ENCODE results near the gene MAFG.
A peak's percentile ranks its signal among the peaks of the same experiment; 100 is the strongest.
"Not testable (repeated sequence)": the region's sequence is repeated elsewhere in the genome, so short reads cannot be mapped to it uniquely, and the experiment has no call there.

MAFG gene

DNA sequence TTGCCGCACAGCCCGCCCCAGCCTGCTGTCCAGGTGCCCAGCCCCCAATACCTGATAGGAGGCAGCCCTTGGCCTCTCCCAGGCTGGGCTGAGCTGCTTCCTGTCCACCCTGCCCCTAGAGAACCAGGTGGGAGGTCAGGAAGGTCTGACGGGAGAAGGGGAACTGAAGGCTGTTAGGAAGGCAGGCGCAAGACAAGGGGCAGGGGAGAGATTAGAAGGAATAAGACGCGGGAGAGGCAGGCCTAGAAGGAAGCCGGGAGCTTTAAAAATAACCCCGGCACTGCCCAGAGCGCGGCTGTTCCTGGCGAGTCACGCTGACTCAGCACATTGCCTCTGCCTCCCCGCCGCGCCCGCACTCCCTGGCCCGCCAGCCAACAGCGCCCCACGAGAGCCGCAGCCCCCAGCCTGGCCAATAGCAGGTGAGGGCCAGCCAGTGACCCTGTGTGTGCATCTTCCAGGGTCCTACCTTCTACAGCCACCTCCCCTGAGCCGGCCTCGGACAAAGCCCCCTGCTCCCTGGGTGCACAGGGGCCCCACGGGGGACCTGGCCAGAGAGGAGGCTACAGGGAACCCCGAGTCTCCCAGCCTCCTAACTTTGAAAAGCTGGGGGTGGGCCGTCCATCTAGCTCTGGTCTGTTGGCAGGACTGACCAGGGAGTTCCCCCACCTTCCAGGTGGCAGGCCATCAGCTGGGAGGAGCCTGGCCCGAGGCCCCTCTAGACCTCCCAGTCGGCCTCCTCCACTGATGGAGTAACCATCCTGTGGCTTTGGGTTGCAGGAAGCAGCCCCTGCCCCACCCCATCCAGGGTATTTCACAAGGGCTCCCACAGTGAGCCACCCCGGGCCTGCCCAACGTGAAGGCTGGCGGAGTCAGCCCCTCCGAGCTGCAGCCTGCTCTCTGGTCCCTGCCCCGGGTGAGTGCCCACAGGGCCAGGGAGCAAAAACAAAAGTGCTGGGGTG is 4.0 kb downstream of the MAFG start:
- peak; percentile 86 for DNase-seq (ENCODE audit: low read depth)

DNA sequence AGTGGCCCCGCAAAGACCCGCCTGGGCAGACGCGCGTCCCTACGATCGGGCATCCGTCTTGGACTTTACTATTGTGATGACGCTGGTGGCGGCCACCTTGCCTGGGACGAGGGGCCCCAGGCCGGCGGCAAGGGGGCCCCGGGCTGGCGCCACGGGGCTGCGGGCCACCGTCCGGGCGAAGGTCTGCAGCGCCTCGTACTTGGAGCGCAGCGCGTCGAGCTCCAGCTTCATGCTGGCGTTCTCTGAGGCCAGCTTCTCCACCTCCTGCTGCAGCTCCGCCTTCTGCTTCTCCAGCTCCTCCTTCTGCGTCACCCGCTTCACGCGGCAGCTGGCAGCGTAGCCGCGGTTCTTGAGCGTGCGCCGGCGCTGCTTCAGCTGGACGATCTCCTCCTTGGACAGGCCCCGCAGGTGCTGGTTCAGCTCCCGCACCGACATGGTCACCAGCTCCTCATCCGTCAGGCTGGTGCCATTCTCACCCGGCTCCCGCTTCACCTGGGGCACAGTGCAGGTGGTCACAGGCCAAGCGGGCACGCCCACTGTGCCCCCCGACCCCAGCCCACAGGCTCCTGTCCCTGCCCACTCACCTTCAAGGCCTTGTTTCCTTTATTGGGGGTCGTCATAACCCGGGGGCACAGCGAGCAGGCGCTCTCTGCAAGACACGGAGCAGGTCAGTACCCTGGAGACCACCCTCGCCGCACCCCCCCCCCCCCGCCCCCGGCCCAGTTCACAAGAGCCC is 4.8 kb downstream of the MAFG start:
- no peak for DNase-seq (ENCODE audit: low read depth)

- DNase-seq (ENCODE audit: low read depth): no peak
These were observed 5.5 kb downstream of the MAFG start for GRCh38 chr17:81921996-81922565.

- no peak for DNase-seq (ENCODE audit: low read depth)
These were observed 6.0 kb downstream of the MAFG start for GRCh38 chr17:81921537-81921862.

GRCh38 chr17:81920612-81921536 is 6.7 kb downstream of the MAFG start:
- no peak for DNase-seq (ENCODE audit: low read depth)

DNA sequence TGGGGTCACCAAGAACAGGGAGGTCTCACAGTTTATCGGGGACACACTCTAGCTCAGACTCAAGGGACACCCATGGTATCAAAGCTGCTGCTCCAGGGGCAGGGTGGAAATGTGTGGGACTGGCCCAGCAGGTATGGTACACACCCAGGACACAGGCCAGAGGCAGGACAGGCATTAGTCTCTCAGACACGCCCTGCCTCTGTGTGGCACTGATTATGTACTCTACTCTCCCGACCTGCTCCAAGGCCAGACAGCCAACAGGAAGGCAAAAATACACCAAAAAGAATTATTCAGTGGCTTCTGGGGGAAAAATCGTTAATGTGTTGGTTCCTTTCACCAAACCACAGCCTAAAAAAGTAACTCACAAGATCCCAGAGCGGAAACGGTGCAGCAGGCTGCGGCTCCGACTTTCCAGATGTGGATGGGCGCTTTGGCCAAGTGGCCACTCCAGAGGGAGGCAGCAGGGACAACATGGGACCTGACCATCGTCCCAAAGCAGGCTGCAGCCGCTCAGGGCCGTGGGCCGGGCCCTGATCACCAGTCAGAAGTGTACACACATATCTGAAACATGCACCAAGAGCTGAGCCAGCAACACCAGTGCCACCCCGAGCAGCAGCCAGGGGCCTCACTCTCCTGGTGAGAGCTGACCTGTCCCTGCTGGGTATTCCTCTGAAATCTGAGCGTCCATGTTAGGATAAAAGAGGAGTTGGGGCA is 8.5 kb downstream of the MAFG start:
- no peak for DNase-seq (ENCODE audit: low read depth)

GRCh38 chr17:81918333-81918669 is 9.2 kb downstream of the MAFG start:
- DNase-seq (ENCODE audit: low read depth): not testable (repeated sequence)

- DNase-seq (ENCODE audit: low read depth): peak; percentile 43
These were observed 9.8 kb downstream of the MAFG start, which contains the start of gene SIRT7 for GRCh38 chr17:81917565-81918332. Gene SIRT7, minus strand, starts transcription at chr17:81918176. Its CDS starts 45 bp downstream, at chr17:81918131.

DNA sequence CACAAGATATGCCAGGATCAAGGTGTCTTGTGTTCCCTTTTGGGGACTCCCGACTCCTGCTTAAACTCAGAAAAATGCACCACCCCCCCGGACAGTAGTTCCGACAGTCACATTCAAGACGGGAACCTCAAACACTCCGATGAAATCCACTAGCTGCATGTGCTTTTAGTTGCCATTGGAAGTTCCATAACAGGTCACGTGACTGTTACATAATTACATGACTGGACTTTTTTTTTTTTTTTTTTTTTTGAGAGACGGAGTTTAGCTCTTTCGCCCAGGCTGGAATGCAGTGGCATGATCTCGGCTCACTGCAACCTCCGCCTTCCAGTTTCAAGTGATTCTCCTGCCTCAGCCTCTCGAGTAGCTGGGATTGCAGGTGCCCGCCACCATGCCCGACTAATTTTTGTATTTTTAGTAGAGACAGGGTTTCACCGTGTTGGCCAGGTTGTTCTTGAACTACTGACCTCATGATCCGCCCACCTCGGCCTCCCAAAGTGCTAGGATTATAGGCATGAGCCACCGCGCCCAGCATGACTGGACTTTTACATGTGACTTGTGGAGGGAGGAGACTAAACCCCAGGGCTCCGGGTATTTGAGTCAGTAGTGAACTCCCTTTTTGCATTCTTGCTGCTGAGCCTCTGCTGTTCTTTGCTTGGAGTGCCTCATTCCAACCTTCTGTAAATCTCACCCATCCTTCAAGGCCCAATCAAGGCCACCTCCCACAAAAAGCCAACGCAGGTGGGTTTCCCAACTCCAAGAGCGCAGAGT is 11.1 kb downstream of the MAFG start:
- peak; percentile 87 for DNase-seq (ENCODE audit: low read depth)

GRCh38 chr17:81915331-81915730 is 12.2 kb downstream of the MAFG start:
- DNase-seq (ENCODE audit: low read depth): no peak

DNA sequence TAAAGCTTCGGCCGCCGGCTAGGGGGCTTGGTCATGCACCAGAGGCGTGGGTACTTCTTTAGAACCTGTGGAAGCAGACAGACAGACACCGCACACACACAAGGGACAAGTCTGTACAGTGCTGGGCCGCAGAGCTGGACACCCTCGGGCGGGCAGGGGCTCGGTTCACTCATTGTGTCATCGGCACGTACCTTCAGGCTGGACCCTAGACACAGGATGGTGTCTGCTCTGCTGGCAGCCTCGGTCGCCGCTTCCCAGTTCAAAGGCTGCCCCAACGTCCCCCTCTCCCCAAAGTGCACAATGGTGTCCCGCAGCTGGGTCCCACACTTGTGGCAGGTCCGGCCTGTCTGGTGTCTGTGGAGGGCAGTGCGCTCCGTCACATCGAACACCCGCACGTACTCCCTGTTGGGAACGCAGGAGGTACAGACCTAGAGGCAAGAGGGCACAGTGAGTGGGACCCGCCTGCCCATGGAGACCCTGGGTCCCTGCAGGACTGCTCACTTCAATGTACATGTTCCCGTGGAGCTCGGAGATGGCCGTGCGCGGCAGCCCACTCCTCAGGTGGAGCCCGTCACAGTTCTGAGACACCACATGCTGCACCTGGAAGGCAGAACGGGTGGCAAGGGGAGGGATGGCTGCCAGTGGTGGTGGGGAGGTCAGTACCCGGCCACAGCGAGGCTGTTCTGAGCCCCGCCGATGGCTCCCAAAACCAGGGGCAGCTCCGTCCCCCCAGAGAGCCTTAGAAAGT is 13.3 kb downstream of the MAFG start:
- DNase-seq (ENCODE audit: low read depth): no peak

- DNase-seq (ENCODE audit: low read depth): no peak
These were observed 14.0 kb downstream of the MAFG start for GRCh38 chr17:81913394-81914102.

GRCh38 chr17:81912441-81913309 is 14.9 kb downstream of the MAFG start:
- DNase-seq (ENCODE audit: low read depth): no peak

- no peak for DNase-seq (ENCODE audit: low read depth)
These were observed 15.6 kb downstream of the MAFG start for GRCh38 chr17:81911969-81912368.

GRCh38 chr17:81911277-81911961 is 16.1 kb downstream of the MAFG start, which contains the start of gene PCYT2:
Gene PCYT2, minus strand, starts transcription at chr17:81911399. Its CDS starts 44 bp downstream, at chr17:81911355.
- peak; percentile 73 for DNase-seq (ENCODE audit: low read depth)

DNA sequence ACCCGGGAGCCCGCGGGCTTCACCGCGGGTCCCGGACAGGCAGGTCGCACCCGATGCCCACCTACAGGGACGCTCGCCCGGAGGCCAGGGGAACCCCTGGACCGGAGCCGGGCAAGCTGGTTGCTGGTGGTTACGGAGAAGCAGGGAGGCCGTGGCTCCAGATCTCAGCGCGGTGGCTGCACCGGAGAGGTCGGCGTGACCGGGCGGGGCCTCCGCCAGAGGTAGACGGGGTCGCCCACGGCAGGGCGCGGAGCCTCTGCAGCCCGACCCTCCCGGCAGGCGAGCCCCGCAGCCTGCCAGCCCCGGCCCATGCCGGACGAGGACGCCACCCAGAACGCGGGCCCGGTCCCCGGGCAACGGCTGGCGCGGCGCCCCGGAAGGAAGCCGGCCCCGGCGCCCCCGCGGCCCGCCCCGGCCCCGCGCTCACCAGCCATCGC is 16.7 kb downstream of the MAFG start:
- no peak for DNase-seq (ENCODE audit: low read depth)
